NCI-H1105 treated with DMSO at 0.1 percent for 48 hours (cell line): ENCODE data around the gene ZNF823.
"Not testable (repeated sequence)": the region's sequence is repeated elsewhere in the genome, so short reads cannot be mapped to it uniquely, and the experiment has no call there.

Source experiments
- DNase-seq: peaks from one replicate; lab custom pipeline; 2025; lab: John Stamatoyannopoulos, UW

ZNF823 gene

DNA sequence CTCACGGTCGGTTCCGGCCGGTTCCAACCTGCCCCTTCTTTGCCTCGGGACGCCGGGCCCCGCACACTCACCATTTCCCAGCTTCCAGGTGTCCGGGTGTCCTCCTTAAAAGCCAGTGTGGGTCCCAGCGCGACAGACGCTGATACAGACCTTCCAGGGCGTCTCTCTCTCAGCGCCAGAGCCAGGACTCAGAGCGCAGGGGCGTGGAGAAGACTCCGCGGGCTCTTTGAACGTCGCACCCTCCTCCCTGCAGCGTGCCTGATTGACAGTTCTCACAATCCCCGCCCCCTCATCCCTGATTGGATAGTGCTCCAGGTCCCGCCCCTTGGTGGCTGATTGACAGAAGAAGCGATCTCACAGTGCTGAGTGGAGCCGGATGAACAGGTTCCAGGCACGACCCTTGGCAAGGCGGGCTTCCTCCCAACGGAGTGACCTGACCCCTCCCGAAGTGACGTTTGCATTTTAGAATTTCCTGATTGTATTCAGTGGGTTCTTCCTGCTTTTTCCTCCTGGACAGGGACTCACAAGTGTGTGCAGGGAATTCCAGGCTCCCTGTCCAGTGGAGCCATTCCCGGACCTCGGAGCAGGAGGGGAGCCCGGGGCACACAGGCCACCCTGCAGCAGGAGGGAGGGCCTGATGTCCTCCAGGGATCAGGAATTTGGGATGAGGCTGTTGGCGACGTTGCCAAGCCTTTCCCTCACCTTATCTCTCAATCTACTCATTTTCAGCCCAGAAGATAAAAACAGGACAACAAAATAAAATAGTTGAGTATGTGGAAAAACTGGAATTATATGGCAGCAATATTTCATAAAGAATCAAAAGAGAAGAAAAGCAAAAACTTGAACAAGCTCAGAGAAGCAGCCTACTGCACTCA, at the start of gene ZNF823:
ZNF823 (minus strand) TSS at position 201 of the 875 bp plus-strand sequence; CDS start at position 74, 127 bp downstream.
- DNase-seq = peak; percentile 99

GRCh38 chr19:11787536-11787935, 48.8 kb upstream of the ZNF823 start:
- DNase-seq = no peak

- no peak for DNase-seq
Observed at GRCh38 chr19:11784356-11784755, 45.6 kb upstream of the ZNF823 start.

DNA sequence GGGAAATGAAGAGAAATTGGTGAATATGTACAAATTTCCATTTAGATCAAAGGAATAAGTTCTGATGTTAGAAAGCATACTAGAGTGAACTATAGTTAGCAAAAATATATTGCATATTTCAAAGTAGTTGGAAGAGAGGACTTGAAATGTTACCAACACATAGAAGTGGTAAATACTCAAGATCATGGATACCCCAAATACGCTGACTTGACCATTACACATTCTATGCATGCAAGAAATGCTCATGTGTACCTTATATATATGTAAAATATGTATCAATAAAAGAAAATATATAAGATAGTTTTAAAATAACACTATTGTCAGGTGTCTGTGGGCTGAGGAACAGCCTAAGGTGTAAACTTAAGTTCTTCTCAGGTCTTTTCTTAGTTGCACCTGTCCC, 45.0 kb upstream of the ZNF823 start:
- DNase-seq = no peak

- DNase-seq = no peak
Observed at GRCh38 chr19:11781295-11782057, 42.7 kb upstream of the ZNF823 start.

- DNase-seq = no peak
Observed at GRCh38 chr19:11780431-11781020, 41.8 kb upstream of the ZNF823 start.

GRCh38 chr19:11776669-11777068, 37.9 kb upstream of the ZNF823 start:
- not testable (repeated sequence) for DNase-seq

DNA sequence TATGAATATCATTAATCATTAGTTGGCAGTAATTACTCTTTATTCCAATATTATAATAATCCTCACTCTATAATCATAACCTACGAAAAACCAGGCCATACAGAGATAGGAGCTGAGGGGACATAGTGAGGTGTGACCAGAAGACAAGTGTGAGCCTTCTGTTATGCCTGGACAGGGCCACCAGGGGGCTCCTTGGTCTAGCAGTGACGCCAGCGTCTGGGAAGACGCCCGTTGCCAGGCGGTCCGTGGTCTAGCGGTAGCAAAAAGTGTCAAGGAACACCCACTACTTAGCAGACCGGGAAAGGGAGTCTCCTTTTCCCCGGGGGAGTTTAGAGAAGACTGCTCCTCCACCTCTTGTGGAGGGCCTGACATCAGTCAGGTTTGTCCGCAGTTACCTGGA, 32.8 kb upstream of the ZNF823 start:
- not testable (repeated sequence) for DNase-seq

- no peak for DNase-seq
Observed at GRCh38 chr19:11769995-11770394, 31.2 kb upstream of the ZNF823 start.

GRCh38 chr19:11767633-11768133, 28.9 kb upstream of the ZNF823 start:
- DNase-seq = no peak

- DNase-seq = peak; percentile 90
Observed at GRCh38 chr19:11766597-11767591, 28.1 kb upstream of the ZNF823 start, which contains the start of gene ZNF441. Gene ZNF441 (plus strand): TSS chr19:11767000. CDS start chr19:11767194, 194 bp downstream.

- no peak for DNase-seq
Observed at GRCh38 chr19:11763611-11764010, 24.9 kb upstream of the ZNF823 start.

DNA sequence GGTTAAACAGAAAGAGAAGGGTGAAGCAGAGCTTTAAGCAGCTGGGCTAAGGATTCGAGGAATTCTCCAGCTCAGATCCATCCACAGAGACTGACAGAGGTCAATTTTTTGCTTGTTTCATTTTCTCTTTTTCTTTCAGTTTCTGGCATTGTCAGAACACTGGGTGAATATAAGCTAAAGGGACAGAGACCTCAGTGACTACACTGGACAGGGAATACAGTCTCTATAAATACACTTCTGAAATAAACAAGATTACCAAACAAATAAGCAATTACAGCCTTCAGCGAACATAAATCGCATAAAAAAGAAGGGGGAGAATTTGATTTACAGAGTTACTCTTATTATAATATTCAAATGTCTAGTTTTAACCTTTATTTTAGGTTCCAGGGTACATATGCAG, 24.4 kb upstream of the ZNF823 start:
- no peak for DNase-seq

DNA sequence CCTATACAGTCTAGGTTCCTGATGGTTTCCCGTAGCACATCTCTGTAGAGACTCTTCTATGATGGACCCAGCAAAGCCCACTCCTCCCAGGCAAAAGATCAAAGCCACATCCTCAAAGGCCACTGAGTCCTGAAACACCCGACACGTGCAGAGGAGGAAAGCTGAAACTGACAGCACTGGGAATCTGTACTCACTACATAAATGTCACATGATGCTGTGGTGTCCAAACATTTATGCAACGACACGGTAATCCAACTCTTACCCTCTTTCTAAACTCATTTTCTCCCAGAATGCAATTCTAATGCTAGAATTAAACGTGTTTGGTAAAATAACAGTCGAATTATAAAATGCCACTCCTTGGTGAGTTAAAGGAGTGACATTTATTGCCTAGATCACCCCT, 21.1 kb upstream of the ZNF823 start:
- DNase-seq = no peak

- no peak for DNase-seq
Observed at GRCh38 chr19:11756965-11757364, 18.2 kb upstream of the ZNF823 start.

DNA sequence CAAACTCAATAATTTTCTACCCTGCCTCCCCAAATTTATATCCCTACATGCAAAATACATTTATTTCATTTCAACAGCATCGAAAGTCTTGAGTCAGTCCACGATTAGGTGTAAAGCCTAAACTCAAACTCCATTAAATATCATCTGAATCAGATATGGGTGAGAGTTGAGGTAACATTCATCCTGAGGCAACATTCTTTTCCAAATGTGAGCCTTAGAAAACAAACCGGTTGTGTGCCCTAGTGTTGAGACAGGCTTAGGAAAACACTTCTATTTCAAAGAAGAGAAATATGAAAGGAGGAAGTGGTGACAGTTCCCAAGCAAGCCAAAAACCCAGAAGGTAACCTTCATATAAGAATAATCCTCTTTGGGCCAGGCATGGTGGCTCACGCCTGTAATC, 15.9 kb upstream of the ZNF823 start:
- no peak for DNase-seq

GRCh38 chr19:11752244-11752736, 13.5 kb upstream of the ZNF823 start:
- no peak for DNase-seq

- DNase-seq = no peak
Observed at GRCh38 chr19:11749751-11750150, 11.0 kb upstream of the ZNF823 start.

DNA sequence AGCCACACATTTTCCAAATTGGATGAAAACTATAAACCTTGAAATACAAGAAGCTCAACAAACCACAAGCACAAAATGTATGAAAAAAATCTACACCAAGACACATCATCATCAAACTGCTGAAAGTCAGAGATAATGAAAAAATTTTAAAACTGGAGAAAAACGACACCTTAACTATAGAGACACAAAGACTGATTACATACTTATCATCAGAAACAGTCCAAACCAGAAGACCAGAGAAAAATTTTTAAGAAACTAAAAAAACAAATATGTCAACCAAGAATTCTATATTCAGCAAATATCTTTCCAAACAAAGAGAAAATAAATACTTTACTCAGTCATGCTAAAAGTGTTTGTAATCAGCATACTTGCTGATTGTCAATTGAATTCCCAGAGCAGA, 8.5 kb upstream of the ZNF823 start:
- DNase-seq = no peak

DNA sequence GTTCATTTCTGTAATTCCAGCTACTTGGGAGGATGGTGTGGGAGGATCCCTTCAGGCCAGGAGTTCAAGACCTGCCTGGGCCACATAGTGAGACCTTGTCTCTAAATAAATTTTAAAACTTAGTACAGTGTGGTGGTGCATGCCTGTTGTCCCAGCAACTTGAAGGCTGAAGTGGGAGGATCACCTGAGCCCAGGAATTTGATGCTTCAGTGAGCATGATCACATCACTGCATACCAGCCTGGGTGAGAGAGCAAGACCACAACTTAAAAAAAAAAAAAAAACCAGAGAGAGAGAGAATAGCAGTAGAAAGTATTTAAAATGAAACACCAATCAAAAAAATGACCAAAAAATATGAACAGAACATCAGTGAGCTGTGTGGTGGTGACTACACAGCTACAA, 7.1 kb upstream of the ZNF823 start:
- DNase-seq = no peak
